HEK293 (cell line): ENCODE data around the gene RRM1.

ENCODE experiments used
- CTCF ChIA-PET: fragments of 350-600 bp; formaldehyde crosslinking; extraction: SDS; loops from one replicate; lab custom pipeline; 2021; ENCODE audit warnings: antibody characterized with exemption; lab: Yijun Ruan, JAX
- POLR2A ChIA-PET: fragments of 300-600 bp; formaldehyde crosslinking; extraction: SDS; loops from one replicate; lab custom pipeline; 2020; ENCODE audit warnings: antibody characterized with exemption, inconsistent platforms; lab: Yijun Ruan, JAX
- H3K27ac ChIP-seq: fragments of 200-500 bp; sonication (Bioruptor generic); 2 replicates; pipeline ENCODE4 v1.5.1; 2014; ENCODE audit warnings: low read depth, low read length, control low read depth, inconsistent platforms; ENCODE audit errors: extremely low read depth
- H3K36me3 ChIP-seq, 2 experiments: fragments of 200-500 bp in 1 of 2; sonication (Bioruptor generic) in 1 of 2; 1 replicate in 1 of 2; 2 replicates in 1 of 2; pipeline ENCODE4 v1.5.1; 2014 to 2017; ENCODE audit warnings: inconsistent platforms in 2 of 2, low read length in 2 of 2; ENCODE audit not compliant: control insufficient read depth in 2 of 2, insufficient read depth in 1 of 2
- H3K4me1 ChIP-seq: fragments of 200-500 bp; sonication (Bioruptor generic); 2 replicates; pipeline ENCODE4 v1.5.1; 2014; ENCODE audit warnings: mild to moderate bottlenecking, low read length, inconsistent platforms; ENCODE audit not compliant: control insufficient read depth, insufficient read depth
- H3K4me3 ChIP-seq: 2 replicates; pipeline ENCODE4 v1.5.1; 2011; ENCODE audit warnings: low read depth, mild to moderate bottlenecking, control low read depth, low read length, moderate library complexity
- H3K9me3 ChIP-seq: fragments of 200-500 bp; sonication (Bioruptor generic); 2 replicates; pipeline ENCODE4 v1.5.1; 2014; ENCODE audit warnings: low read depth, low read length, inconsistent platforms; ENCODE audit not compliant: control insufficient read depth, insufficient read depth
- ATF2 ChIP-seq: fragments of 450-650 bp; formaldehyde crosslinking; IDR thresholded peaks from 2 replicates; pipeline ENCODE4 v1.5.1; 2016; ENCODE audit warnings: missing biosample characterization, missing genetic modification characterization, low read depth
- BCL11A ChIP-seq: fragments of 450-650 bp; formaldehyde crosslinking; IDR thresholded peaks from 2 replicates; pipeline ENCODE4 v1.5.1; 2016; ENCODE audit warnings: low read depth, missing biosample characterization, missing genetic modification characterization
- HIC1 ChIP-seq: fragments of 450-650 bp; formaldehyde crosslinking; IDR thresholded peaks from 2 replicates; pipeline ENCODE4 v1.5.1; 2016; ENCODE audit warnings: missing biosample characterization, missing genetic modification characterization
- HOXD13 ChIP-seq: sonication (generic); formaldehyde crosslinking; IDR thresholded peaks from 2 replicates; pipeline ENCODE4 v1.8.0; 2022; ENCODE audit warnings: missing genetic modification reagents, borderline replicate concordance
- KLF10 ChIP-seq: fragments of 450-650 bp; IDR thresholded peaks from 2 replicates; pipeline ENCODE4 v1.5.1; 2018; ENCODE audit warnings: missing biosample characterization, mild to moderate bottlenecking, missing genetic modification characterization
- KLF9 ChIP-seq: fragments of 450-650 bp; formaldehyde crosslinking; IDR thresholded peaks from 2 replicates; pipeline ENCODE4 v1.5.1; 2016; ENCODE audit warnings: missing biosample characterization, missing genetic modification characterization, low read depth
- MEIS1 ChIP-seq: sonication (generic); formaldehyde crosslinking; IDR thresholded peaks from 2 replicates; pipeline ENCODE4 v1.8.1; 2022; ENCODE audit warnings: missing genetic modification reagents, mild to moderate bottlenecking, borderline replicate concordance
- PRDM10 ChIP-seq: fragments of 450-650 bp; formaldehyde crosslinking; IDR thresholded peaks from 2 replicates; pipeline ENCODE4 v1.5.1; 2016; ENCODE audit warnings: missing biosample characterization, missing genetic modification characterization
- REPIN1 ChIP-seq: fragments of 450-650 bp; formaldehyde crosslinking; IDR thresholded peaks from 2 replicates; pipeline ENCODE4 v1.5.1; 2017; ENCODE audit warnings: missing biosample characterization, missing genetic modification characterization, low read depth
- SETDB1 ChIP-seq: IDR thresholded peaks from one replicate; pipeline ENCODE4 v1.6.1; 2017; ENCODE audit warnings: mild to moderate bottlenecking, low read length, moderate library complexity, mixed read lengths; ENCODE audit not compliant: insufficient read length
- TCF7L2 ChIP-seq: IDR thresholded peaks from 2 replicates; pipeline ENCODE4 v1.6.1; 2011; ENCODE audit warnings: low read depth, mild to moderate bottlenecking, inconsistent platforms, low read length, moderate library complexity, borderline replicate concordance
- ZNF148 ChIP-seq: fragments of 450-650 bp; formaldehyde crosslinking; IDR thresholded peaks from 2 replicates; pipeline ENCODE4 v1.5.0; 2017; ENCODE audit warnings: missing biosample characterization, missing genetic modification characterization, borderline replicate concordance
- ZNF239 ChIP-seq: fragments of 450-650 bp; formaldehyde crosslinking; IDR thresholded peaks from 2 replicates; pipeline ENCODE4 v1.5.1; 2016; ENCODE audit warnings: missing biosample characterization, missing genetic modification characterization
- ZNF280D ChIP-seq: fragments of 450-650 bp; formaldehyde crosslinking; IDR thresholded peaks from 2 replicates; pipeline ENCODE4 v1.5.1; 2016; ENCODE audit warnings: missing biosample characterization, missing genetic modification characterization
- ZNF654 ChIP-seq: fragments of 450-650 bp; formaldehyde crosslinking; IDR thresholded peaks from 2 replicates; pipeline ENCODE4 v1.5.1; 2016; ENCODE audit warnings: low read depth, missing biosample characterization, missing genetic modification characterization
- ZNF660 ChIP-seq: fragments of 450-650 bp; IDR thresholded peaks from 2 replicates; pipeline ENCODE4 v1.5.1; 2018; ENCODE audit warnings: missing biosample characterization, mild to moderate bottlenecking, missing genetic modification characterization
- ZNF701 ChIP-seq: fragments of 450-650 bp; formaldehyde crosslinking; IDR thresholded peaks from 2 replicates; pipeline ENCODE4 v1.5.1; 2016; ENCODE audit warnings: missing biosample characterization, missing genetic modification characterization
- ZNF707 ChIP-seq: fragments of 450-650 bp; formaldehyde crosslinking; IDR thresholded peaks from 2 replicates; pipeline ENCODE4 v1.5.1; 2016; ENCODE audit warnings: missing biosample characterization, missing genetic modification characterization
- ZNF747 ChIP-seq: fragments of 450-650 bp; formaldehyde crosslinking; IDR thresholded peaks from 2 replicates; pipeline ENCODE4 v1.5.1; 2016; ENCODE audit warnings: missing biosample characterization, missing genetic modification characterization
- ZNF785 ChIP-seq: fragments of 450-650 bp; formaldehyde crosslinking; IDR thresholded peaks from 2 replicates; pipeline ENCODE4 v1.5.1; 2016; ENCODE audit warnings: missing biosample characterization, missing genetic modification characterization
- ZNF792 ChIP-seq: fragments of 450-650 bp; formaldehyde crosslinking; IDR thresholded peaks from 2 replicates; pipeline ENCODE4 v1.5.1; 2016; ENCODE audit warnings: missing biosample characterization, missing genetic modification characterization
- ZSCAN30 ChIP-seq: fragments of 450-650 bp; IDR thresholded peaks from 2 replicates; pipeline ENCODE4 v1.5.1; 2018; ENCODE audit warnings: missing biosample characterization, mild to moderate bottlenecking, missing genetic modification characterization, moderate library complexity

RRM1 gene

GRCh38 chr11:4185561-4185960 lies 91.0 kb downstream of the RRM1 start:
- ChIA-PET CTCF (interaction anchor here (1.0 to 4.1 kb wide), 6 partner anchors 18 to 380 kb away, joined by 4 to 111 read pairs (median 18); partner anchors contain the start of gene OR52M1), POLR2A (no interaction called here)
- TF ChIP-seq ZNF747: no peak
- no peak for TF ChIP-seq REPIN1 (tag by site-specific recombination)
- TF ChIP-seq ZNF280D: no peak
- TF ChIP-seq ZNF701 (tag by site-specific recombination): no peak
- TF ChIP-seq ZNF785 (tag by site-specific recombination): no peak
- TF ChIP-seq ZSCAN30 (tag by site-specific recombination): no peak
- TF ChIP-seq BCL11A: no peak
- no peak for TF ChIP-seq PRDM10 (tag by site-specific recombination)
- TF ChIP-seq KLF9 (tag by site-specific recombination): no peak
- TF ChIP-seq HOXD13 (CRISPR knock-in tag): no peak
- TF ChIP-seq ZNF239: no peak
- no peak for TF ChIP-seq TCF7L2
- TF ChIP-seq ZNF148 (tag by site-specific recombination): no peak
- TF ChIP-seq KLF10 (tag by site-specific recombination): no peak
- no peak for TF ChIP-seq MEIS1 (CRISPR knock-in tag)
- no peak overlapping the region for H3K27ac ChIP-seq
- H3K4me3 ChIP-seq: no peak overlapping the region
- no peaks in the 10 kb centered on the region for H3K36me3 ChIP-seq
- H3K4me1 ChIP-seq: no peaks in the 10 kb centered on the region
- no peaks in the 10 kb centered on the region for H3K9me3 ChIP-seq

- peak overlapping the region; percentile 64 for H3K4me3 ChIP-seq
- no peak overlapping the region for H3K27ac ChIP-seq
- ChIA-PET CTCF (interaction anchor here (0.7 to 3.3 kb wide), 36 partner anchors 8 to 908 kb away, joined by 3 to 111 read pairs (median 5); partner anchors contain the start of genes OR52M1 and TRIM21), POLR2A (interaction anchor here (2.2 kb wide), 1 partner anchor 421 kb away, joined by 8 read pairs; the partner anchor contains the start of gene TRIM68)
- H3K9me3 ChIP-seq: no peaks in the 10 kb centered on the region
- H3K4me1 ChIP-seq: no peaks in the 10 kb centered on the region
- no peaks in the 10 kb centered on the region for H3K36me3 ChIP-seq
- TF ChIP-seq ZNF660 (tag by site-specific recombination) (0 out of 2 replicates have a peak, but pooled peaks have one; percentile 21), ZNF707 (tag by site-specific recombination) (no peak), ZNF654 (no peak; the same call in 1 of the 2 replicates), ZSCAN30 (tag by site-specific recombination) (peak; percentile 98), ZNF792 (no peak), ATF2 (no peak), HIC1 (tag by site-specific recombination) (no peak), SETDB1 (peak; percentile 16)
These were observed 92.0 kb downstream of the RRM1 start for GRCh38 chr11:4186464-4187054.
